Activated CD8-positive, alpha-beta T cell treated with anti-CD3 and anti-CD28 coated beads for 36 hours (primary cell): Measurements from ENCODE around the gene CNOT6. TPM values are rescaled to one million over a fixed set of nuclear protein-coding genes. Genes with fewer than 3 reads are reported as not detected.

Source experiments
- ATAC-seq: fragments of 200-7000 bp; cut with Tn5 transposase; one replicate; pipeline ENCODE4 v1.10.0; 2021; ENCODE audit warnings: mild to moderate bottlenecking, moderate library complexity
- CTCF ChIA-PET: fragments of 350-600 bp; sonication (Branson Sonifier 250); formaldehyde crosslinking; loops from one replicate; lab custom pipeline; 2021; ENCODE audit warnings: antibody characterized with exemption; lab: Charles Lee
- POLR2A ChIA-PET: fragments of 350-600 bp; sonication (Branson Sonifier 250); formaldehyde crosslinking; loops from one replicate; lab custom pipeline; 2021; ENCODE audit warnings: antibody characterized with exemption; lab: Charles Lee
- DNase-seq: peaks from one replicate; pipeline ENCODE4 v3.0.0-alpha.2; 2020
- H3K27ac Mint-ChIP-seq: one replicate; pipeline ENCODE4 v1.8.0; 2021; ENCODE audit warnings: mild to moderate bottlenecking, mixed read lengths
- H3K27me3 Mint-ChIP-seq: one replicate; pipeline ENCODE4 v1.8.0; 2021; ENCODE audit warnings: mixed read lengths
- H3K36me3 Mint-ChIP-seq: one replicate; pipeline ENCODE4 v1.8.0; 2021; ENCODE audit warnings: low read depth, mixed read lengths
- H3K4me1 Mint-ChIP-seq: one replicate; pipeline ENCODE4 v1.8.0; 2021; ENCODE audit warnings: low read depth, mixed read lengths
- H3K4me3 Mint-ChIP-seq: one replicate; pipeline ENCODE4 v1.8.0; 2021; ENCODE audit warnings: mild to moderate bottlenecking, moderate library complexity, mixed read lengths
- H3K9me3 Mint-ChIP-seq: one replicate; pipeline ENCODE4 v1.8.0; 2021; ENCODE audit warnings: mixed read lengths
- intact Hi-C: fragments of 100-400 bp; cut with micrococcal nuclease; formaldehyde crosslinking; loops from one replicate; pipeline ENCODE4 v1.10.0; 2022
- total RNA-seq, 2 experiments: library from RNA; stranded (reverse); gene quantifications; one replicate each; pipeline ENCODE4 v1.2.3, GENCODE V29; 2021
- TF ChIP-seq, protein P1 (sequence below): fragments of 200-600 bp; IDR thresholded peaks from one replicate; pipeline ENCODE4 v1.8.0; 2022; ENCODE audit warnings: antibody characterized with exemption, mild to moderate bottlenecking

Gene CNOT6
- total RNA-seq, 2 experiments from 2014 or later: 28.4 to 30.4 TPM

DNA sequence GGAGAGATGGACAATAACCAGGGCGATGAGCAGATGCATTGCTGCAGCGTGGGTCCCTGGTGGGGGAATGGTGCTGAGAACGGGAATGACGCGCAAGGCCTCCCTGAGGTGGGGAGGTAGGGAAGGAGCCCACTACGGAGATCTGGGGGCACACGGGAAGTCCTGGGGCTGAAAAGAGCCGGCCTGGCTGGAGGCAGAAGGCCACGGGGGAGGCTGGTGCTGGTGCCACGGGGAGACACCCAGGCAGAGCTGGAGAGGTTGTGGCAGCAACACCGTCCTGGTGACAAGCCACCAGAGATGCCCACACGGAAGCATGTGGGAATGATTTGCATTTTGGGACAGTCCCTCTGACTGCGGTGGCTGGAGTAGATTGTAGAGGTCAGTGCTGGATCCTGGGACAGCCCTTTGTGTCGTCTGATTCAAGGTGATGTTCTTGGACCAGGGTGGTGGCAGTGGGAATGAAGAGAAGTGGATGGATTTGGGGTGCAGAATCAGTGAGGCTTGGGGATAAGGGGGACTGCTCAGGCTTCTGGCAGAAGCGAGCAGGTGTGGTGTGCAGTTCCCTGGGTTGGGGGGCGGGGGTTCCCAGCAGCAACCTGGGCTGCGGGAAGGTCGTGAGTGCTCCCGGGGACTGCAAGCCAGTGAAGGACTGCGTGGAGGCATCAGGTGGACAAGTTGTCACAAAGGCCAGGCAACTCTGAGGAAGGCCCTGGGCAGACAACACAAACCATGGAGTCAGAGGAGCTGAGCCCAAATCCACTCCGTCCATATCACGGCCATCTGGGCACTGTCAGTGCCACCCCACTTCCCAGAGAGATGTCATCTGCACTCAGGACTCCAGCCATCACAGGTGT, 25.2 kb upstream of the CNOT6 start:
- CTCF ChIA-PET: interaction anchor here (6.2 kb wide), 1 partner anchor 175 kb away, joined by 30 read pairs; no protein-coding TSS in a partner anchor
- intact Hi-C loops: no loop called here
- no peak for DNase-seq
- H3K27me3 Mint-ChIP-seq: peaks cover 10% of the 10 kb centered on the region
- no peak overlapping the region for H3K27ac Mint-ChIP-seq
- no peaks in the 10 kb centered on the region for H3K4me1 Mint-ChIP-seq
- TF ChIP-seq, protein P1, sequence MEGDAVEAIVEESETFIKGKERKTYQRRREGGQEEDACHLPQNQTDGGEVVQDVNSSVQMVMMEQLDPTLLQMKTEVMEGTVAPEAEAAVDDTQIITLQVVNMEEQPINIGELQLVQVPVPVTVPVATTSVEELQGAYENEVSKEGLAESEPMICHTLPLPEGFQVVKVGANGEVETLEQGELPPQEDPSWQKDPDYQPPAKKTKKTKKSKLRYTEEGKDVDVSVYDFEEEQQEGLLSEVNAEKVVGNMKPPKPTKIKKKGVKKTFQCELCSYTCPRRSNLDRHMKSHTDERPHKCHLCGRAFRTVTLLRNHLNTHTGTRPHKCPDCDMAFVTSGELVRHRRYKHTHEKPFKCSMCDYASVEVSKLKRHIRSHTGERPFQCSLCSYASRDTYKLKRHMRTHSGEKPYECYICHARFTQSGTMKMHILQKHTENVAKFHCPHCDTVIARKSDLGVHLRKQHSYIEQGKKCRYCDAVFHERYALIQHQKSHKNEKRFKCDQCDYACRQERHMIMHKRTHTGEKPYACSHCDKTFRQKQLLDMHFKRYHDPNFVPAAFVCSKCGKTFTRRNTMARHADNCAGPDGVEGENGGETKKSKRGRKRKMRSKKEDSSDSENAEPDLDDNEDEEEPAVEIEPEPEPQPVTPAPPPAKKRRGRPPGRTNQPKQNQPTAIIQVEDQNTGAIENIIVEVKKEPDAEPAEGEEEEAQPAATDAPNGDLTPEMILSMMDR: no peak
- no peak overlapping the region for H3K4me3 Mint-ChIP-seq
- POLR2A ChIA-PET: no interaction called here
- H3K9me3 Mint-ChIP-seq: no peaks in the 10 kb centered on the region
- H3K36me3 Mint-ChIP-seq: no peaks in the 10 kb centered on the region
- ATAC-seq: no peak

DNA sequence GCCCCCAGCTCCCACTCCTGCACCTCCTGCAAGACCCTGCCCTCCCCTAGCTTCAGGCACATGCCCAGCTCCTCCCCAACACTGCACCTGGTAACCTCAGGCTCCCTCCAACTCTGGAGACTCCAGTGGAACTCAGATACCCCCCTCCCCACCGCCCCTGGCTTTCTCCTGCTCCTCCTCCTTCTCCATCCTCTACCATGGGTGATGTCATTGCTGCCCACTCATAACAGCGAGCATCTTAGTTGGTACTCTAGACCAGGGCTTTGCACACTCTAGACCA, 24.7 kb upstream of the CNOT6 start:
- Mint-ChIP-seq H3K9me3 (no peaks in the 10 kb centered on the region), H3K4me3 (no peak overlapping the region), H3K27me3 (peaks cover 10% of the 10 kb centered on the region), H3K36me3 (no peaks in the 10 kb centered on the region), H3K27ac (no peak overlapping the region), H3K4me1 (no peaks in the 10 kb centered on the region)
- ATAC-seq (no peak), DNase-seq (no peak)
- CTCF ChIA-PET: interaction anchor here (6.2 kb wide), 1 partner anchor 175 kb away, joined by 30 read pairs; no protein-coding TSS in a partner anchor
- intact Hi-C loops: no loop called here
- TF ChIP-seq, protein P1: no peak
- POLR2A ChIA-PET: no interaction called here

DNA sequence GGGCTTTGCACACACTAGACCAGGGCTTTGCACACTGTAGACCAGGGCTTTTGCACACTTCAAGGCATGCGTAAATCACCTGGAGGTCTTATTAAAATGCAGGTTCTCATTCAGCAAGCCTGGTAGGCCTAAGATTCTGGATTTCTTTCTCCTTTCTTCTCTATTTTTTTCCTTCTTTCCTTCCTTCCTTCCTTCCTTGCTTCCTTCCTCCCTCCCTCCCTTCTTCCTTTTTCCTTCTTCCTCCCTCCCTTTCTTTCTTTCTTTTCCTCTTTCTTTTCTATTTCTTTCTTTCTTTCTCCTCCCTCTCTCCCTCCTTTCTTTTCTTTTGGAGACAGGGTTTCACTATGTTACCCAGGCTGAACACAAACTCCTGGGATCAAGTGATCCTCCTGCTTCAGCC, 24.3 kb upstream of the CNOT6 start:
- H3K4me1 Mint-ChIP-seq: no peaks in the 10 kb centered on the region
- no peaks in the 10 kb centered on the region for H3K36me3 Mint-ChIP-seq
- ATAC-seq: no peak
- H3K4me3 Mint-ChIP-seq: no peak overlapping the region
- intact Hi-C loops: loop anchor here (5.0 kb wide), 2 partner anchors 178 to 243 kb away; partner anchors contain the start of gene MAPK9
- CTCF ChIA-PET: interaction anchor here (1.3 to 6.2 kb wide), 4 partner anchors 16 to 176 kb away, joined by 3 to 30 read pairs (median 10); no protein-coding TSS in a partner anchor
- no peaks in the 10 kb centered on the region for H3K9me3 Mint-ChIP-seq
- POLR2A ChIA-PET: no interaction called here
- peaks cover 10% of the 10 kb centered on the region for H3K27me3 Mint-ChIP-seq
- no peak overlapping the region for H3K27ac Mint-ChIP-seq
- no peak for DNase-seq
- TF ChIP-seq, protein P1: no peak

DNA sequence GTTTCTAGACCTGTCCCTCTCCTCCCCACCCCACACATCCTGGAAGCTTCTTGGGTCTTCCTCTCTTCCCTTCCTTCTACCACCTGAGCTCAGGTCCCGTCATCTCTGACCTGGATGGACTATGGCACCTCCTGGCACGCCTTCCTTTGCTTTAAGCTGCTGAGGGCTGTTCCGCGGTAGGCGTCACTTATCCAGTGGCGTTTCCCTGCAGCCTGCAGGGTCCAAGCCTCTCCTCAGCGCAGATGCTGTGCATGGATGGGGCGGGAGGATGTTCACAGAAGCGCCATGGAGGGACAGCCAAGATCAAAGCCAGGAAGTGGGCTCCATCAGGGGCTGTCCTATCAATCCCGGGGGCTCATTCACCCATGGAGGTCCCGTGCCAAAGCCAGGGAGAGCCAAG, 23.8 kb upstream of the CNOT6 start:
- DNase-seq (no peak), ATAC-seq (no peak)
- H3K4me3 Mint-ChIP-seq: no peak overlapping the region
- H3K36me3 Mint-ChIP-seq: no peaks in the 10 kb centered on the region
- peaks cover 10% of the 10 kb centered on the region for H3K27me3 Mint-ChIP-seq
- no peak overlapping the region for H3K27ac Mint-ChIP-seq
- TF ChIP-seq, protein P1: no peak
- POLR2A ChIA-PET: no interaction called here
- no peaks in the 10 kb centered on the region for H3K4me1 Mint-ChIP-seq
- CTCF ChIA-PET: interaction anchor here (0.6 to 6.2 kb wide), 13 partner anchors 10 to 344 kb away, joined by 3 to 30 read pairs (median 3); no protein-coding TSS in a partner anchor
- intact Hi-C loops: loop anchor here (5.0 kb wide), 2 partner anchors 178 to 243 kb away; partner anchors contain the start of gene MAPK9
- no peaks in the 10 kb centered on the region for H3K9me3 Mint-ChIP-seq
